Activated T-cell treated with anti-CD3 and anti-CD28 coated beads for 48 hours (primary cell): Measurements from ENCODE around the gene FBXL5.
"Not testable (repeated sequence)": the region's sequence is repeated elsewhere in the genome, so short reads cannot be mapped to it uniquely, and the experiment has no call there.

Source experiments
- DNase-seq: peaks from one replicate; pipeline ENCODE4 v3.0.0-alpha.2; 2020; ENCODE audit warnings: low read depth

The FBXL5 gene

DNA sequence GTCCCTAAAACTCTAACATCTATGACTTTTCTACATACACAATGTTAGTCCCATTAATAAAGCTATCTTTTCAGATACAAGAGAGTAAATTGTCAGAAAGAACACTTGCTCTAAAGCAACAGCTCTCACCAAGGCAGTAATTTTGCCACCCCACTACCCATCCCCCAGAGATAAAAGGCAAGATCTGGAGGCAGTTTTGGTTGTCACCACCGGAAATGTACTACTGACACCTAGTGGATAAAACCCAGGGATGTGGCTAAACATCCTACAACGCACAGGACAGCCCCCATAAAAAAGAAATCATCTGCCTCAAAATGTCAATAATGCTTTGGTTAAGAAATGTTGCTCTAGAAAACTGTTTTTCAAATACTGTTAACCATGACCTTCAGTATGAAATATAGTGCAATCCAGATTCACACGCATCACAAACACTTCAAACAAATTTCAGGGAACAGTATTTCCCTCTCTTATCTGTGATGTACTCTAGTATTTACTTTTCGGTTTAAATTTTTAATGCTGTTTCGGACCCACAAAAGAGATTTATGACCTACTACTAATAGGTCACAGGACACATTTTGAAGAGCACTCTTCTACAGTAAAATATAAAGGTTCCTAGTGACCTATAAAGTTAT, 5.1 kb downstream of the FBXL5 start:
- peak; percentile 23 for DNase-seq

DNA sequence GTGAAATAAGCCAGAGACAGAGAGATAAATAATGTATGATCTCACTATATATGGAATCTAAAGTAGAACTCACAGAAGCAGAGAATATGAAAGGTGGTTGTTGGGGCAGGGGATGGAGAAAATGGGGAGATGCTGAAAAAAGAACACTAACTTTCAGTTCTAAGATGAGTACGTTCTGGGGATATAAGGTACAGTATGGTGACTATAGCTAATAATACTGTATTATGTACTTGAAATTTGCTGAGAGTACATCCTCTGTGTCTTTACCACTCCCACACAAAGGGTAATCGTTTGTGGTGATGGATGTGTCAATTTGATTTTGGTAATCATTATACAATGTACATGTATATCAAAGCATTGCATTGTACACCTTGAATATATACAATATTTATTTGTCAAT, 6.6 kb downstream of the FBXL5 start:
- no peak for DNase-seq

DNA sequence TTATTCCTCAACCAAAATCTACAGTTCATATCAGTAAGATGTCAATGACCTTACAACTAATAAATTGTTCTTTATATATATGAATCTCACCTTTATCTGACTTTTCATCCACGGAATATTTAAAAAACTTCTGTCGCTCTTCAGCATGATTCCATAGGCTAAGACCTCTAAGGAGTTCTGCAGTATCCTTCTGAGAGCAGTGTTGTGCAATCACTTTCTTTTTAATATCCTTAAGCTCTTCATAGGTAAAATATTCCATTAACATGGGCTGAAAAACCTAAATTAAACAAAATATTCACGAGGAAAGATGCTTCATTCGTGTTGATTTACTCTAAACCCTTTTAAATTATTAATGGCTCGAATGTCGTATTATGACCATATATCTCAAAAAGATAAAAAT, 16.7 kb downstream of the FBXL5 start:
- no peak for DNase-seq

DNA sequence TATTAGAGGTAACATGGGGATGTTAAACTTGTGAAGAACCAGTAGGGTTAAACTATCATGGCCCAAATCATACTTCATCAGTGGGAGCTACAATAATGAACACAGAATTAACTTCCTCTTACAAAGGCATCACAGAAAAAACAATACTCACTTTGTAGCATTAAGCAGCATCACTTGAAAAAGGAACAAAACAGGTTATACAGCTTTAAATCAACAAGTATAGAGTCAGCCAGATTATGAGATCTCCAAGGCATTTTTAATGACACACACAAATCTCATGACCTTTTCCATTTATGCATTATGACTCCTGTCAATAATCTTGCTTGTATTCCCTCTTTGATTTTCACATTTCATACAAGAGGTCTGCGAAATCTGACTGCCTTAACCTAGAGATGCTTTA, 18.3 kb downstream of the FBXL5 start:
- no peak for DNase-seq

DNA sequence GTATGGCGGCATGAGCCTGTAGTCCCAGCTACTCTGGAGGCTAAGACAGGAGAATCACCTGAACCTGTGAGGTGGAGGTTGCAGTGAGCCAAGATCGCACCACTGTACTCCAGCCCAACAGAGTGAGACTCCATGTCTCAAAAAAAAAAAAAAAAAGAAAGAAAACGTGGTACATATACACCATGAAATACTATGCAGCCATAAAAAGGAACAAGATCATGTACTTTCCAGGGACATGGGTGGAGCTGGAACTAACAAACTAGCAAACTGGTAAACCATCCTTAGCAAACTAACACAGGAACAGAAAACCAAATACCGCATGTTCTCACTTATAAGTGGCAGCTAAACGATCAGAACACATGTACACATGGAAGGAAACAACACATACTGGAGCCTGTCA, 37.8 kb downstream of the FBXL5 start:
- not testable (repeated sequence) for DNase-seq

DNA sequence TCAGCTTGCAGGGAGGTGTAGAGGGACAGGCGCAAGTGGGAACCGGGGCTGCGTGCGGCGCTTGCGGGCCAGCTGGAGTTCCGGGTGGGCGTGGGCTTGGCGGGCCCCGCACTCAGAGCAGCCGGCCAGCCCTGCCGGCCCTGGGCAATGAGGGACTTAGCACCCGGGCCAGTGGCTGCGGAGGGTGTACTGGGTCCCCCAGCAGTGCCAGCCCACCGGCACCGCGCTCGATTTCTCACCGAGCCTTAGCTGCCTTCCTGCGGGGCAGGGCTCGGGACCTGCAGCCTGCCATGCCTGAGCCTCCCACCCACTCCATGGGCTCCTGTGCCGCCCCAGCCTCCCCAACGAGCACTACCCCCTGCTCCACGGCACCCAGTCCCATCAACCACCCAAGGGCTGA, 40.3 kb downstream of the FBXL5 start:
- not testable (repeated sequence) for DNase-seq

DNA sequence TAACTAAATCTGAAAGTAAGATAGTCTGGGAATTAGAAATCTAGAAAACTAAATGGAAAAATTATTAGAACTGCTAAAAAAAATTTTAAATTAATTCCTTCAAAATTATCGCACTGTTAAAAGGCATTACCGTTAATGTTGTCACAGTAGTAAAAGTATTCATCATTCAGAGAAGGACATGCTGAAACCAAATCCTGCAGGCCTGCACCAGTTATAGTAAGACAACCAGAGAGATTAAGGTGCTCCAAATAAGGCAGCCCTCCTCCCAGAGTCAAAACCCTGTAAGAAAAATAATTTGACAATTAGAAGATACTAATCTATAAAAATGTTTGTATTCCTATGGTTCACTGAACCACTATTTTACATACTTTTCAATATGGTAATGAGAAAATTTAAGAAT, 43.0 kb downstream of the FBXL5 start:
- no peak for DNase-seq

DNA sequence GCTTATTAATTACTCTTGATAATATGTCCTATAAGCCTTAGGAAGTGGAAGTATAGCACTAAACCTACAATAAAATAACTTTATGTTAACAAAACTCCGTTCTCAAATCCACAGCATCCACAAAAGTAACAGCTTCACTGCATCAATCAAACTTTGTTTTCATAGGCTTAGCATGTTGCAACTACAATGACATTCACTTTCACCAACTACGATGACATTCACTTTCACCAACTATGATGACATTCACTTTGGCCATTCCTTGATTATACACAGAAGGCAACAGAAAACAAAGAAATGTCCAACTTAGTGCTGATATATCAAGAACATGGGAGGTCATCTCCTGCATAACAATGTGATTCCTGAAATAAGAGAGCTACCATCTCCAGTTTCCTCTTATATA, 44.3 kb downstream of the FBXL5 start:
- no peak for DNase-seq

DNA sequence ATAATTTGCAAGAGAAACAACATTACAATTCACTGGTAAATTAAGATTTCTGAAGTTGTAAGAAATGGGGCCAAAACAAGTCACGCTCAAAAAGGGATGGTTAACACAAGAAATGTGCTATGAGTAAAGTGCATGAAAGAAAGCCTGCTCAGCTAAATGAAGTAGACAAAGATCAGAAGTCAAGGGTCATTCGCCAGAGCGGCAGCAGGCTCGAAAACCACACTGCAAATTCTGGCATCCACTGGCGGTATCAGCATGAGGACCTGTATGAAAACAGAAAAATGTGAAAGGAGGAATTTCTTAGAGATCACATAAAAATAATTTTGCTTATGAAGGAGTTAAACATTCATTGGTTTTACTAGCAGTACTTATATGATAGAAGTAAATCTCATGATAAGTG, 49.6 kb downstream of the FBXL5 start:
- DNase-seq, result no peak

DNA sequence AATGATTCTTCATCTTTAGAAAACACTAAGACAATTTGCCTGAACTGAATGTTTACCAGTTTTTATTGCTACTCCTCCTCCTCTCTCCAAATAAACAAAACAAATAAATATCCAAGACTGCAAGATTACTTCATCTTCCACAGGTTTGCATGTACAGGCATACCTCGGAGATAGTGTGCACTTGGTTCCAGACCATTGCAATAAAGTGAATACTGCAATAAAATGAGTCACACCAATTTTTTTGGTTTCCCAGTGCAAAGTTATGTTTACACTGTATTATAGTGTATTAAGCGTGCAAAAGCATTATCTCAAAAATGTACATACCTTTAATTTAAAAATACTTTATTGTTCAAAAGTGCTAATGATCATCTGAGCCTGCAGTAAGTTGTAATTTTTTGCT, 53.3 kb downstream of the FBXL5 start:
- no peak for DNase-seq

DNA sequence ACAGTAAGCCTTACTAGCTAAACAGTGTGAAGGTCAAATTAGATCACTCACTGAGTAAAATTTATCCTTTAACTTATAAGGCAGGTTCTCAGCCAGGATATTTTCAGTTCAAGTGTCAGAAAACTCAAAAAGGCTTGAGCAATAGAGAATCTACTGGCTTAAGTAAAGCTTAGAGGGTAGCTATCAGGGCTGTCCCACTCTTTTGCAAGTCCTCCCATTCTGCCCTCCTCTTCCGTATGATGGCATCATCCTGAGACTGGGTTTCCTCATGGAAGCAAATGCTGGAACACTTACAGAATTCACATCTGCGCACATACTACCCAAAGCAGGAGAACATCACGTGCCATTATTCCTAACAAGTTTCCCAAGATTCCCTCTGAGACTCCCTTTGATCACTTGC, 55.0 kb downstream of the FBXL5 start:
- DNase-seq, result no peak

DNA sequence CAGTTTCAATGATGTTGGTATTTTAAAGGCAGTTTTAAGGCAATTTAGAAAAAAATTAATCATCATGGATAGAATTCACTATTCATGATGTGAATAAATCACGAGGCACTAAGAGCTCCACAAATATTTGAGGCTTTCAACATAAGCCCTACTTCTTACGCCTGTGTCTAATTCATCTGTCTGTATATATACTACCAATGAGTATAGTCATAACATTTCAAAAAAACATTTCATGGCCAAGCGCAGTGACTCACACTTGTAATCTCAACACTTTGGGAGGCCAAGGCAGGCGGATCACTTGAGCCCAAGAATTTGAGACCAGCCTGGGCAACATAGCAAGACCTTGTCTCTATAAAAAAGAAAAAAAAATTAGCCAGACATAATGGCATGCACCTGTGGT, 56.5 kb downstream of the FBXL5 start:
- no peak for DNase-seq

DNA sequence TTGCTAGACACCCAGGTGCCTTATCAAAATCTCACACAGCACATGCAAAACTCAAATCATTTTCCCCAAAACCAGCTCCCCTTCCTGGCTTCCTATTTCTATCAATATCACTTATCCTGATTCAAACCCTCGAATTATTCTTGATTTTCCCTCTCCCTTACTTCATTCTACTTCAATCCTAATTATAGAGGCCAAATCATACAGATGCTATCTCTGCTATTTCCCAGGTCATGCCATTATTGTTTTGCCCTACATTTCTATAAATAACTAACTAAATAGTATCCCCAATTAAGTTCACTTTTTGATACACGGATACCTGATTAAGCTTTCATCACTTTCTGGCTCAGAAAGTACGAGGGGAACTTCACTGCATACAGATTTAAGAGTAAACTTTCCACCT, 62.4 kb downstream of the FBXL5 start:
- DNase-seq, result no peak

DNA sequence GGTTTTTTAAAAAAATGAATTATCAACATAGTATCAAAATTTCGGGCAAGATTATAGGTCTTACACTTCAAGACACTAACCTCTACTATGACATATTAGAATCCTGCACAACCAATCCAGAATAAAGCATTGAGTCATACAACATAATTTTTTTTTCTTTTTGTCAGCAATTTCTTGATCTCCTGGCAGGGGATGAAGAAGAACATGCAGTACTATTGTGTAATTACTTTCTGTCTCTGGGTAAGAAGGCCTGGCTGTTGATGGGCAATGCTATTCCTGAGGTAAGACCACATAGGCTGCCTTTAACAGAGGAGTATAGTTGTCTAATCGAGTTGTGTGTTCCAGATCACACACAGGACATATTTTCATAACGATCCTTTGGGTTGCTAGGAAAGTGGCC, 67.5 kb downstream of the FBXL5 start:
- DNase-seq, result no peak

DNA sequence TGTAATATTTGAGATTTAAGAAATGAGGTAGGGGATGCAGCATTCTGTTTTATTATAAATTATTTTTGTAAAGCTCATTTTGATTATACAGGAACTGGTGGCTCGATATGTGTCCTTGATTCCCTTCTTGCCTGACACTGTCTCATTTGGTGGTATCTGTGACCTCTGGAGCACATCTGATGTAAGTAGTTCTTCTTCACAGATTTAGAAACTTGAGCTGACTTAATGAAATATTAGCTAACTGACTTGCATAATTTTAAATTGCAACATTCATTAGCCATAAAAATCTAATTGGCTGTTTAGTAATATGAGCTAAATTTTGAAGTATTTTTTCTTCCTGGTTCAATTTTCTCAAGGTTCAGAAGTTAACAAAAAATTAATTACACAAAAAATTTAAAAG, 69.1 kb downstream of the FBXL5 start:
- no peak for DNase-seq

DNA sequence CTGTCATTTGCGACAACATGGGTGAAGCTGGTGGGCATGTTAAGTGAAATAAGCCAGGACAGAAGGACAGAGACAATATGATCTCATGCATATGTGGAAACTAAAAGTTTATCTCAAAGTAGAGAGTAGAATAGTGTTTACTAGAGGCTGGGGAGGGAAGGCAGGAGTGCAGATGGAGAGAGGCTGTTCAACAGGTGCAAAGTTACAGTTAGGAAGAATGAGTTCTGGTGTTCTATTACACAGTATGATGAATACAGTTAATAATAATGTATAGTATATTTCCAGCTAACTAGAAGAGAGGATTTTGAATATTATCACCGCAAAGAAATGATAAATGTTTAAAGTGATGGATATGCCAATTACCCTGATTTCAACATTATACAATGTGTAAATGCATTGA, 69.8 kb downstream of the FBXL5 start:
- no peak for DNase-seq

DNA sequence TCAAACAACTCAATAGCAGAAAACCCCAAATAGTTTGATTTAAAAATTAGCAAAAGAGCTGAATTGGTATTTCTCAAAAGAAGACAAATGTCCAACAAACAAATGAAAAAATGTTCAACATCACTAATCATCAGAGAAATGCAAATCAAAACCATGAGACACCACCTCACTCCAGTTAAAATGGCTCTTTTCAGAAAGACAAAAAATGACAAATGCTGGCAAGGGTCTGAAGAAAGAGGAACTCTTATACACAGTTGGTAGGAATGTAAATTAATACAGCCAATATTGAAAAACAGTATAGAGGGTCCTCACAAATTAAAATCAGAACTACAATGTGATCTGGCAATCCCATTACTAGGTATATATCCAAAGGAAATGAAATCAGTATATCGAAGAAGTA, 70.4 kb downstream of the FBXL5 start:
- no peak for DNase-seq

DNA sequence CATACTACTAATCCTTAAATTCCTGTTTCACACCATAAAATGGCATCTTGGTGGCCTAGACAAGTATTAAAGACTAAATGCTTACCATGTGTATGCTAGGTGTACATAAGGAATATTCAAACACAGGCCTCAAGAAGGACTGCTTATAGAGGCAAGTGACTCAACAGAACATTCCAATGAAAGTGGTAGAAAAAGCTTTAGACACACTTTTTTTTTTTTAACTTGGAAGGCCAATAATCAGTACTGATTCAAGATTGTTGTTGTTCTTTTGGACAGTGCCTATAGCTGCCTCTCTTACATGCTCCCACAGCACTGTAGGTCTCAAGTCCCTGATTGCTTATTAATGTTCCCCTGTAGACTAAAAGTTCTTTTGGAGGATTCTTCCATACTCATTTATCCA, 77.6 kb downstream of the FBXL5 start:
- DNase-seq, result no peak

DNA sequence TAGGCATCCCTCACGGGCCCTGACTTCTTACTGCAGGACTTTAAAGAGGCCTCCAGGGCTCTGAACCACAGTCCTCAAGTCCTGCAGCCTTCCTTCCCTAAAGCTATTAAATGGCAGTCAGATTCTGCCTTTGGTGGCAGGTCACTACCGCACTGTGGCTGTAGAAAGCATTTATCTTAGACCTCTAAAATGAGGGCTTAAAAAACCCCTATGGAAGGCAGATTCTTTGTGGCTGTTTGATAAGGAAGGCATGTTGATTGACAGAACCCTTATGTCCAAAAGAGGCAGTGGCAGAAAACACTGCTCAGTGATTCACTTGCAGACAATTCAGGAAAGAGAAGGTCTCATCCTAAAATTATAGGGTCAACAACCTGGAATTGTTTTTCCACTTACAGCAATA, 79.2 kb downstream of the FBXL5 start:
- no peak for DNase-seq

DNA sequence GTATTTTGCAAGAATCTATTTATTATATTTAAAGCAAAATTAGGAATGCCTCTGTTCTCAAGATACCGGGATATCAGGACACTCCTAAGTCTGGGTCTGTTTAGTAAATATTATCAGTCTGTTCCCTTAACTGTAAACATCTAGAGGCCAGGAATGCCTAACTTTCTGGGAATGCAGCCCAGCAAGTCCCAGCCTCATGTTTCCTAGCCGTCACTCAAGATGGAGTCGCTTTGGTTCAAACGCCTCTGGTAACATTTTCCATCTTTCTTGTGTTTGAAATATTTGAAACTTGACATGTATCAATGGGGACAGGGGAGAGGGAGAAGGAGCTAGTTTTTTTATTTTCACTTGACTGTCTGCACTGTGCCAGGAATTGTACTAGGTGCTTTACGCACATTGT, 85.4 kb downstream of the FBXL5 start:
- DNase-seq, result no peak

DNA sequence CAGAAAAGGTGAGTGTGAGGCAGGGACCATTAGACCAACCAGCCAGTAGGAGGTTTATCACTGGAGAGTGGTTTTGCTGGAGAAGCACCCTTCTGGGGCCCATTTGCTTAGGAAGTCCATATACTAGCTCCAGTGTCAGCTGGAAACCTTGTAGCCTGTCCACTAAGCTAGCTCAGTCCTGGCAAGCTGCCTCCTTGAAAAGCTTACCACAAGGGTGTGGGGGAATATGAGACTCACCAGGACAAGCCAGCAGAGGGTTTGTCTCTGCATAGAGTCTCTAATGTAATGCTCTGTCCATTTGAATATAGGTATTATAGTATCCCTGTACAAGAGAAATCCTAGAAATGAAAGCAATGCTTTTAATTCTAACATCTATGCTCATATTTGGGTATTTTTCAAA, 86.3 kb downstream of the FBXL5 start:
- no peak for DNase-seq

DNA sequence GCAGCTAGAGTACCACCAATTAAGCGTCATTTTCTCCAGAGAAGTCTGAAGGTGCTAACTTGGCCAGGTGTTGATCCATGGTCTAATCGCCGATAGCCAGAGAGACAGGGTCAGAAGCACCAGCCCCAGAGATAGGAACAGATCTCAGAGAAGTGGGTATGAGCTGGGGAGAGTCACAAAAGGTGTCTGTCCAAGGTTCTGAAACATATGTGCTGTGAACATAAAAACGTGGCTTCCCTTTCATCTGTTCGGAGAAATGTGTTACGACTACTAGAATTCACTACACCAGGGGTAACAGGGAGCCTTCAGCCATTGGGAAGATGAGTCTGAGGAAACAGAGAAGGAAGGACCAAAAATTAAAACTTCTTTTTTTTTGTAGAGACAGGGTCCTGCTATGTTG, 91.3 kb downstream of the FBXL5 start:
- no peak for DNase-seq

DNA sequence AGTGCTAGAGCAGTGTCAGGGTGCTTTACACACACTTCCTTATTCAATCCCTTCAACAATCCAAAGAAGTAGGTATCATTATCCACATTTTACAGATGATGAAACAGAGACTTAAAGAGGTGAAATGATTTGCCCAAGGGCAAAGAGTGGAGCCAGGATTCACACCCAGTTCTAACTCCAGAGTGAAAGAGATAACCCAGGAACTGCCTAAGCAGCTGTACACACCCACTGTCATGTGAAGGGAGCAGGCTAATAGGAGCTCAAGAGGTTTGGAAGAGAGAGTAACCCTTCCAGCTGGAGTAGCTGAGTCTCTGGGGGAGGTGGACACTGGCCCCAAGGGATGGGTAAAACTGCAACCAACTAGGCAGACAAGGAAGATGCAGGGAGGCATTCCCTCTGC, 92.5 kb downstream of the FBXL5 start:
- DNase-seq, result no peak

DNA sequence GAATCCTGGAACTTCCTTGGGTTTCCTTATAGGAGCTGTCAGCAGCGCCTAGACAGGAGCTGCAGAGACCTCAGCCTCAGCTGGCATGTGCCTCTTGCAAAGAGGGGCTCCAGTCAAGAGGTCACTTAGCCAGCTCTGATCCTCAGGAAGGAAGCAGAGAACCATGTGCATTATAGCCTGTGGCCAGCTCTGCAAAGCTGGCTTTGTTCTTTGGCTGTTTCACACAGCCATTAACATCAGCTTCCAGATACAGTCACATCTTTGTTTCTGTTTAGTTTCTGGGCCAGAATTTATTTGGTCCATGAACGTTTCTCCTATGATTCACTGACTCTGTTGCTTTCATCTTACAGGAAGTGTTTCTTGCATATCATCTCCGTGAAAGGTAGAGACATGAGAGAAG, 93.0 kb downstream of the FBXL5 start:
- DNase-seq, result no peak

DNA sequence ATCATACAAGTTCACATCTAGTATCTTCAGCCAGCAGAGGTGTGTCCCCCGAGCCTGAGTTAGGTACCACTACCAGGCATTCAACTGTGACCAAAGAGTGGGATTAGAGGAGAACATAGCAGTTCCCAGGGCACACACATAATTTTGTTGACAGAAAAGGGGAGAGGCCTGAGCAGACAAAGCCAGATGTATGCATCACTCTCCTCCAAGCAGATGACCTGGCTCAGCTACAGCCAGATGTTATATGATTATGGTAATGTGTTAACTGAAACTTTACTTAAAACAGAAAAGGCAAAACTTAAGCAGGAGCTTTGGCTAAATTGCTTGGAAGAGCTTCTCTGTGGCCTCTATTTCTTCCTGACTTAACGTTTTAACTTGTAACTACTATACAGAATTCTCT, 96.6 kb downstream of the FBXL5 start:
- no peak for DNase-seq
